ENCODE results near the gene TRA2A. TPM values are rescaled to one million over a fixed set of nuclear protein-coding genes. Genes with fewer than 3 reads are reported as not detected.

Gene TRA2A
- total and polyA plus RNA-seq, 2 donors (not counting 3 experiments of a cell fraction or from before 2014, with no cell fraction given) = 55.1 to 112 TPM

DNA sequence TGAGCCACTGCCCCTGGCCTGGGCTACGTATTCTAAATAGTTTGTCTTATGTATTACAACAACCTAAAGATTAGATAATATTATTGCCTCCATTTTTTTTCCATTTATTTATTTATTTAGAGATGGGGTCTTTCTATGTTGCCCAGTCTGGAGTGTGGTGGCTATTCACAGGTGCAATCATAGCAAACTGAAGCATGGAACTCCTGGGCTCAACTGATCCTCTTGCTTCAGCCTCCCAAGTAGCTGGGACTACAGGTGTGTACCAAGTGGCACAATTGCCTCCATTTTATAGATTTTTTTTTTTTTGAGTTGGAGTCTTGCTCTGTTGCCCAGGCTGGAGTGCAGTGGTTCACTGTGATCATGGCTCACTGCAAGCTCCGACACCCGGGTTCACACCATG is 6.5 kb upstream of the TRA2A start:
- Histone ChIP-seq H3K4me3 (replicated peaks in 1 of 3; ENCODE audit: insufficient read depth in 1 of 3, low read depth in 1 of 3, low read length in 3 of 3) (no peak overlapping the region), H2AFZ (ENCODE audit: low read depth, low read length) (no peak overlapping the region), H3K9me1 (replicated peaks; ENCODE audit: control insufficient read depth, extremely low read depth, insufficient read depth, low read length) (no peaks in the 10 kb centered on the region), H3K4me2 (ENCODE audit: insufficient read depth, low read length) (no peak overlapping the region), H3K79me2 (ENCODE audit: control insufficient read depth, insufficient read depth, low read length) (no peaks in the 10 kb centered on the region), H3K36me3 (ENCODE audit: control insufficient read depth in 2 of 2, extremely low read depth in 1 of 2, insufficient read depth in 2 of 2, low read length in 2 of 2) (no peaks in the 10 kb centered on the region), H3K4me1 (ENCODE audit: control insufficient read depth, extremely low read depth, insufficient read depth, low read length) (no peaks in the 10 kb centered on the region), H3K27me3 (ENCODE audit: control insufficient read depth in 2 of 2, insufficient read depth in 2 of 2, low read length in 2 of 2) (no peaks in the 10 kb centered on the region), H3K9me3 (replicated peaks; ENCODE audit: control insufficient read depth, insufficient read depth, low read length) (no peaks in the 10 kb centered on the region), H3K27ac (ENCODE audit: insufficient read depth, low read depth, low read length) (no peak overlapping the region), H3K9ac (replicated peaks; ENCODE audit: extremely low read depth, insufficient read depth, low read length) (no peak overlapping the region), H4K20me1 (replicated peaks; ENCODE audit: control insufficient read depth, extremely low read depth, insufficient read depth, low read length) (no peaks in the 10 kb centered on the region)
- no peak for DNase-seq (ENCODE audit: low read depth, low spot score)
- ChIA-PET POLR2A (no interaction called here), CTCF (interaction anchor here (1.1 to 3.4 kb wide), 3 partner anchors 9 to 265 kb away, joined by 3 to 15 read pairs (median 15); no protein-coding TSS in a partner anchor)
- no peak for FAIRE-seq
- dilution Hi-C loops (cut with MboI; ENCODE audit: extremely low pct_ligation_motif_present, low sequenced_read_pairs) = no loop called here
- no peak for TF ChIP-seq POLR2A (IDR thresholded peaks at IDR 0.05; ENCODE audit: low read depth, low read length)
- no peak for TF ChIP-seq MYC (IDR thresholded peaks at IDR 0.05; ENCODE audit: low read depth, low read length)
- TF ChIP-seq JUN (IDR thresholded peaks at IDR 0.05; ENCODE audit: borderline replicate concordance, insufficient read depth, insufficient read length, low read depth) = no peak
- TF ChIP-seq FOS (IDR thresholded peaks at IDR 0.05; ENCODE audit: borderline replicate concordance, insufficient read depth, low read length) = no peak
- TF ChIP-seq GATA2 (IDR thresholded peaks at IDR 0.05; ENCODE audit: insufficient read depth, insufficient read length, low read depth, low read length) = no peak
- TF ChIP-seq, protein P1, sequence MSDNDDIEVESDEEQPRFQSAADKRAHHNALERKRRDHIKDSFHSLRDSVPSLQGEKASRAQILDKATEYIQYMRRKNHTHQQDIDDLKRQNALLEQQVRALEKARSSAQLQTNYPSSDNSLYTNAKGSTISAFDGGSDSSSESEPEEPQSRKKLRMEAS (IDR thresholded peaks at IDR 0.05; ENCODE audit: insufficient read depth, insufficient read length) = no peak
- TF ChIP-seq, protein P2, sequence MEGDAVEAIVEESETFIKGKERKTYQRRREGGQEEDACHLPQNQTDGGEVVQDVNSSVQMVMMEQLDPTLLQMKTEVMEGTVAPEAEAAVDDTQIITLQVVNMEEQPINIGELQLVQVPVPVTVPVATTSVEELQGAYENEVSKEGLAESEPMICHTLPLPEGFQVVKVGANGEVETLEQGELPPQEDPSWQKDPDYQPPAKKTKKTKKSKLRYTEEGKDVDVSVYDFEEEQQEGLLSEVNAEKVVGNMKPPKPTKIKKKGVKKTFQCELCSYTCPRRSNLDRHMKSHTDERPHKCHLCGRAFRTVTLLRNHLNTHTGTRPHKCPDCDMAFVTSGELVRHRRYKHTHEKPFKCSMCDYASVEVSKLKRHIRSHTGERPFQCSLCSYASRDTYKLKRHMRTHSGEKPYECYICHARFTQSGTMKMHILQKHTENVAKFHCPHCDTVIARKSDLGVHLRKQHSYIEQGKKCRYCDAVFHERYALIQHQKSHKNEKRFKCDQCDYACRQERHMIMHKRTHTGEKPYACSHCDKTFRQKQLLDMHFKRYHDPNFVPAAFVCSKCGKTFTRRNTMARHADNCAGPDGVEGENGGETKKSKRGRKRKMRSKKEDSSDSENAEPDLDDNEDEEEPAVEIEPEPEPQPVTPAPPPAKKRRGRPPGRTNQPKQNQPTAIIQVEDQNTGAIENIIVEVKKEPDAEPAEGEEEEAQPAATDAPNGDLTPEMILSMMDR (IDR thresholded peaks at IDR 0.05; ENCODE audit: extremely low read depth in 1 of 2, insufficient read depth in 1 of 2, low read depth in 1 of 2, low read length in 2 of 2) = no peak
- TF ChIP-seq POLR2AphosphoS5 (IDR thresholded peaks at IDR 0.05; ENCODE audit: insufficient read depth, low read depth, low read length) = no peak
- no peak for TF ChIP-seq EZH2 (IDR thresholded peaks at IDR 0.05; ENCODE audit: borderline replicate concordance, low read depth, low read length, severe bottlenecking)
- intact Hi-C loops (cut with micrococcal nuclease) = no loop called here
- no TSS peak for BruUV-seq (replicated peaks)
